Urothelium cell line (cell line): ENCODE results near the gene HIVEP3.

Experiments
- DNase-seq: peaks from one replicate; pipeline ENCODE4 v3.0.0; 2011; ENCODE audit warnings: low spot score, mixed read lengths
- FAIRE-seq: peaks from 2 replicates; lab custom pipeline; 2011; peaks lifted over from hg19 to GRCh38; lab: Jason Lieb, UNC

The HIVEP3 gene

GRCh38 chr1:41496080-41497055 is 422.4 kb downstream of the HIVEP3 start:
- FAIRE-seq (peak; percentile 98), DNase-seq (peak; percentile 84)

DNA sequence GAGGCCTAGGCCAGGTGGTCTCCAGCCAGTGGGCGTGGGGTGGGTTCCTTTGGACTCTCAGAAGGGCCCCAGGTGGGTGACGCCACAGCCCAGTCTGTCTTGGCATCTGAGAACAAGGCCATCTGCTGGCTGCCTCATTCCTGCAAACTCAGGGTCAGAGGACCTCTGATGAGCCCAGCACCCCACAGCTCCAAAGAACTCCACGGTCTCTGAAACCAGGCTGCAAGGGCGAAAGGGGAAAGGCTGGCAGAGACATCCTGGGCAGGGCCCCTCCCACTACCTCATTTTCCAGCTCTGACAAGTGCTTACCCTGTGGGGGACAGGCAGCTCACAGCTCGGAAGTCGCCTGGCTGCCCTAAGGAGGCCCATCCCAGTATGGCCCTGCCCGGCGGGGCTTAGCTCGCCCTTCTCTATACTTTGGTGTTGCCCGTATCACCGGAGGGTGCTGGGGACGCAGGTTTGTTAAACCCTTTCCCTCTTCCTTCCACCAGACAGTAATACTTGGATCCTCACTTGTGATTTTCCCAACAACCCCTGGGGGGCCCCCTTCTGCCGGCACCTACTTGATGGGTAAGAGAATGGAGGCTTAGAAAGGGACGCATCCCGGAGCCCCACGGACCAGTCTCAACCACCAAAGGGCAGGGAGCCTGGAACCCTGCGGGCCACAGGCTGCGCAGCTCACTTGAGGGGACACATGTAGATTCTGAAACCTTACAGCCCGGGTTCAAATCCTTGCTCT is 423.3 kb downstream of the HIVEP3 start:
- DNase-seq (no peak), FAIRE-seq (no peak)

DNA sequence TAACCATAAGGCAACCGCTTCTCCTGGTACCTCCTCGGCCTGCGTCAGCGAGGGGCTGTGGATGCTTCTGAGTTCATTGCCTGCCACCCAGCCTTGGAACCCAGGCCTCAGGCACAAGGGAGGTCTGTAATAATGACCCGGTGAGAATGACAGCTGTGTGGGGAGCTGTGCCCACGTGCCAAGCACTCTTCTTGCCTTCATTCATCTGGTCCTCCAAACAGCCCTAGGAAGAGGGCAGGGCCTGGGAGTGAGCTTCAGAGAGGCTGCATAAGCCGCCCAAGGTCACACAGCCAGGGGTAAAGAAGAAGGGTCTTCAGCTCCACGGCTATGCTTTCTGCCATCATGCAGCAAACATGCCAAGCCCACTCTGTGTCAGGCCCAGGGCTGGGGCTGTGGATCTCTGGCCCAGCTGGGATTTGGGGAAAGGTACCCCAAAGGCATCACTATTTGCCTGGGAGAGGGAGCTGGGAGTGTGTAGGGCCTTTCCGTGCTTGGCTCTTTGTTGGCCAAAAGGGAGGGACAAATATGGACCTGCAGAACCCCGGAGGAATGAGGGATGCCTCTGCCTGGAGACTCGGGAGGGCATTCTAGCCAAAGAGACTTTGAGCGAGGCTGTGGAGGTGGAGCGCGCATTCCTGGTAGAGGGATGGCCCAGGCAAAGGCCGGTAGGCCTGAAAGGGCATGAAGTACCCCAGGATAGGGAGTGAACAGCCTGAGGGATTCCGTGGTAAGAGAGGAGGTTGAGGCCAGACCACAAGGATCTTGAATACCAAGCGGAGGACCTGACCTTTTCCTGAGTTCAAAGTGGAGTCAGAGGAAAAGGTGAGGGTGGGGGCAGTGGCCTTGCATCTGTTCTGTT is 424.1 kb downstream of the HIVEP3 start:
- peak; percentile 83 for FAIRE-seq
- no peak for DNase-seq

DNA sequence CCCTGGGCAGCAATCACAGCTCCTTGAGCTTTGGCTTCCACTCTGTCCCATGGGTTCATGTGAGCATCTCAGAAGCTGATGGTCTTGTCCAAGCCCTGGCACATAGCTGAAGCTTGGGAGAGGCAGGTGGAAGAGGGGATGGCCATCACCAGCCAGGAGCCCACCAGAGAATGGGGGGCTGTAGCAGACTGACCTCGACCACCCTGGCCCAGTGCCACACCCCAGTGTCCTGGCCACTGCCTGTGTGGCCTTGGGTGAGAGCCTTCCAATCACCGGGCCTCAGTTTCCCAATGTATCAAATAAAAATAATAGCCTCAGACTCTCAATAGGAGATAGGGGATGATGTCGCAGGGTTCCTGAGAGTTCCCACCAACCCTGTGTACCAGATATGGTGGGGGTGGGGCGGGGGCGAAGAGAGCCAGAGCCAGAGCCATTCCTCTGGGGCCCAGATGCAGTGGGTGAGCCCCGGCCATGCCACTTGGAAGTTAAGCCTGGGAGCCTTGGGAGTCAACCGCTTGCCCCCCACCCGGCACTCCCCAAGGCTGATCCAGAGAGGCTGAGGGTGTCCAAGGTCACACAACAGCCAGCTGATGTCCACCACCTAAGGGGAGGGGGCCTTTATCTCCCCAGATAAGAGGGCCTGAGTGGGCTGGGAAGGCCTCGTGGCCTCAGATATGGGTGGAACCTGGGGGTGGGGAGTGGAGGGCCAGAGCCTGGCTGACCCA is 424.9 kb downstream of the HIVEP3 start:
- FAIRE-seq, result no peak

DNA sequence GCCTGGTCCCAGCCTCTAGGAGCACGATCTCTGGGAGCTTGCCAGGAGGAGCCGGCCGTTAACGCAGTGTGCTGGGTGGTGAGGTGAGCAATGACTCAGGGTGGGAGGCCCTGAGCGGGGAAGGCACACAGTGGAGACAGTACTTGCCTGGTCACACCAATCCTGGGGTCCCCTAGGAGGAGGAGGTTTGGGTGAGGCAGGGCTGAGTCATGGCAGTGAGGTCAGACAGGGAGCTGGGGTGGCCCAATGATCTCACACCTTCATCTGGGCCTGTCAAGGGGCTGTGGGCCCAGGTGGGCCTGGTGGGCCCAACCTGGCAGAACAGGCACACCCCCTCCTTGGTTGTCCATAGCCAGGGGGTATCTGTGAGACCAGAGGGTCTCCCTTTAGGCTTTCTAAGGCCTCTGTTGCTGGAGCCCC is 425.6 kb downstream of the HIVEP3 start:
- FAIRE-seq (peak; percentile 97), DNase-seq (peak; percentile 92)

More for the DNA sequence above, 424.9 kb downstream of the HIVEP3 start:
- DNase-seq, result no peak

GRCh38 chr1:41492341-41492848 is 426.3 kb downstream of the HIVEP3 start:
- FAIRE-seq (no peak), DNase-seq (no peak)

- peak; percentile 53 for FAIRE-seq
- no peak for DNase-seq
These were observed 427.8 kb downstream of the HIVEP3 start for GRCh38 chr1:41490911-41491310.

- DNase-seq, result no peak
These were observed 429.2 kb downstream of the HIVEP3 start for GRCh38 chr1:41489561-41489960.

DNA sequence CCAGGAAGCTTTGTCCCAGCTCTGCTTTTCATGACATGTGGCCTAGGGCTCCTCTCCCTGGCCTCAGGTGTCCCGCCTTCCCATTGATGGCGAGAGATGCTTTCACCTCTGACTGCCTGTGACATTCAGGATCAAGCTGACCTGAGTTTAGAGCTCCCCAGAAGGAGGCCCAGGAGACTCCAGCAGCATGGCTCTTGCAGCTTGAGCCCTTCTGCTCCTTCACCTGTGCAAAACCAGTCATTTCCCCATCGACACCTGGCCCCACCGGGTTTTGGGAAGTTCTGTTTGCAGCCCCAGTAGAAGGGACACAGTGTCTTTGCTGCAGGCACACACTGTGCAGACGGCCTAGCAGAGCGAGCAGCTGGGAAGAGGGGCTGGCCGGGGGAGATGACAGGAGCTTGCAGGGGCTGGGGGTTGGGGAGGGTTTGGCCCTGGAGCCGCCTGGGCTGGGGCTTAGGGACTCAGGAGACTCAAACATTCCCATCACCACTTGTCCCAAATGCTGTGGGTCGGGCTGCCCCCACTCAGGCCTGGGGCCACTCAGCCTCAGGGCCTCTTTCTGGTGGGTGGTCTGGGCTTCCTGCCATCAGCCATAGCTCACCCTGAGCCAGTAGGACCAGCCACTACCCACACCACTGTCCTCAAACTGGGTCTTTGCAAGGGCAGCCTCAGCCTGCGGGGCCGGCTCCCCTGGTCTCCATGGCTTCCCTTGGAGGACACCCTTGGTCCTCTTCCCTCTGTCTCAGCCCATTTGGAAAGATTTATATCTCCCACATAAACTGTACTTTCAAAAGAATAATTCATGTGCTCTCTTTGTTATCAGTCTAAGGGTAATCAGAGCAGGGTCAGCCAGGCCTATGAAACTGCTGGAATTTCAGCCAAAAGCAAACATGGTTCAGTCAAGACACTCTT is 430.4 kb downstream of the HIVEP3 start:
- FAIRE-seq (no peak), DNase-seq (no peak)

More at GRCh38 chr1:41489561-41489960, 429.2 kb downstream of the HIVEP3 start:
- FAIRE-seq, result peak; percentile 97

GRCh38 chr1:41487126-41488039 is 431.3 kb downstream of the HIVEP3 start:
- no peak for DNase-seq
- peak; percentile 86 for FAIRE-seq

GRCh38 chr1:41486371-41487125 is 432.2 kb downstream of the HIVEP3 start:
- FAIRE-seq (peak; percentile 20), DNase-seq (peak; percentile 68)

GRCh38 chr1:41486053-41486370 is 432.7 kb downstream of the HIVEP3 start:
- FAIRE-seq, result no peak
- no peak for DNase-seq

- peak; percentile 75 for FAIRE-seq
- DNase-seq, result peak; percentile 71
These were observed 433.1 kb downstream of the HIVEP3 start for GRCh38 chr1:41485605-41486004.

DNA sequence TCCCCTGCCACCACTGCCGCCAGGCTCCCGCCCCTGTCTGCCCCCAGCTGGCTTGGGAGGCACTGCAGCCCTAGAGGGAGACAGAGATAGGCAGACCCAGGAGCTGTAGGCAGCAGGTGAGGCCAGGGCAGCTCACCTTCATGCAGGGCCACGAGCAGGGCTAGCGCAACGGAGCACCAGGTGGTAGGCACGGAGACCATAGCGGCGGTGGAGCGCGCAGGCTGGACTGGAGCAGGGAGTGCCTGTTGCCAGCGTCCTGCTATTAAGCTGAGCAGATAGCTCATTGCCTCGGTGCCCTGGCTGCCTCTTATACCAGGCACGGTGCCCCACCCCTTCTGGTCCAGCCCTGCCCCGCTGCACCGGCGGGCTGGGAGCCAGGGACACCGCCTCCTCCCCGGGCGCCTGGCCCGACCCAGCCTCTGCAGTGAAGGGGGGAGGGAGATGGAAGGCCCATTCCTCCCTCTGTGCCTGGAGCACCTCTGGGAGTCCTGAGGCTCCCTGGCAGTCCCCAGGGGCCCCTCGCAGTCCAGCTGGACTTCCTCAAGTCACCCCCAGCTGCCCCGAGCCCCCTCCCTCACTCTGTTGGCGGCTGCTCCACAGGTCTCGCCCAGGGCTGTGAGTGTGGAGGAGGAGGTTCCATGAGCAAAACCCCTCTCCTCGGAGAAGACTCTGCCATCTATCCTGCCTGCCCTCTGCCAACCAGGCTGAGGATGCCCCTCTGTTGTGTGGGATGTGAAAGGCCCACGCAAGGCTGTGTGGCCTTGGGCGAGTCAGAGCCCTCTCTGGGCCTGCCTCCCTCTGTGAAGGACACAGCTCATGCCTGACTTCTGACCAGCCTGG is 434.1 kb downstream of the HIVEP3 start, which contains the start of gene EDN2:
TSS of gene EDN2 (minus strand) at position 282 of the 840 bp plus-strand sequence. CDS start at position 200, 82 bp downstream.
- FAIRE-seq, result peak; percentile 96

GRCh38 chr1:41483960-41484401 is 434.7 kb downstream of the HIVEP3 start:
- DNase-seq (no peak), FAIRE-seq (no peak)

More for the DNA sequence above, 434.1 kb downstream of the HIVEP3 start, which contains the start of gene EDN2:
- DNase-seq, result peak; percentile 86
